ENCODE data around the gene MAPK10. TPM values are rescaled to one million over a fixed set of nuclear protein-coding genes. Genes with fewer than 3 reads are reported as not detected.
A peak's percentile ranks its signal among the peaks of the same experiment; 100 is the strongest.

The MAPK10 gene
- total and polyA plus RNA-seq, 2 experiments from 2014 or later, result 3.6 to 8.1 TPM

- Mint-ChIP-seq H3K36me3 (ENCODE audit: low read depth) (no peaks in the 10 kb centered on the region), H3K9me3 (no peaks in the 10 kb centered on the region), H3K27ac (no peak overlapping the region), H3K27me3 (ENCODE audit: insufficient read depth, low read depth, poor library complexity) (no peaks in the 10 kb centered on the region), H3K4me3 (no peak overlapping the region), H3K4me1 (peaks cover 7% of the 10 kb centered on the region)
- DNase-seq (ENCODE audit: low spot score) (no peak), ATAC-seq (no peak)
- Histone ChIP-seq H3K4me1 (ENCODE audit: insufficient read depth) (no peaks in the 10 kb centered on the region), H3K9me2 (ENCODE audit: insufficient read depth) (no peaks in the 10 kb centered on the region), H4K20me1 (replicated peaks; ENCODE audit: insufficient read depth) (no peaks in the 10 kb centered on the region), H3K27me3 (ENCODE audit: insufficient read depth) (no peaks in the 10 kb centered on the region), H3K4me2 (no peak overlapping the region), H3K27ac (ENCODE audit: low read depth) (no peak overlapping the region), H3K4me3 (no peak overlapping the region), H3K36me3 (ENCODE audit: insufficient read depth) (no peaks in the 10 kb centered on the region), H3K79me2 (replicated peaks; ENCODE audit: insufficient read depth) (no peaks in the 10 kb centered on the region), H2AFZ (no peak overlapping the region), H3F3A (replicated peaks; ENCODE audit: low read depth) (no peaks in the 10 kb centered on the region)
- TF ChIP-seq CREB1 (CRISPR knock-in tag; IDR thresholded peaks at IDR 0.05; ENCODE audit: low read depth) (no peak), REST (IDR thresholded peaks at IDR 0.05; ENCODE audit: unreplicated experiment) (no peak), EZH2phosphoT487 (IDR thresholded peaks at IDR 0.05; ENCODE audit: unreplicated experiment) (no peak), EZH2 (IDR thresholded peaks at IDR 0.05; ENCODE audit: low read depth, unreplicated experiment) (no peak), ETS1 (IDR thresholded peaks at IDR 0.05) (no peak), NANOG (IDR thresholded peaks at IDR 0.05; ENCODE audit: borderline replicate concordance) (no peak)
Observed at GRCh38 chr4:86159216-86159615, 200.6 kb downstream of the MAPK10 start.

GRCh38 chr4:86156531-86156930 lies 203.3 kb downstream of the MAPK10 start:
- H3F3A ChIP-seq (replicated peaks; ENCODE audit: low read depth), result no peaks in the 10 kb centered on the region
- Mint-ChIP-seq H3K36me3 (ENCODE audit: low read depth) (no peaks in the 10 kb centered on the region), H3K4me3 (no peak overlapping the region), H3K27ac (0 out of 2 replicates have a peak overlapping the region, but pooled peaks have one; percentile 43), H3K9me3 (no peaks in the 10 kb centered on the region), H3K27me3 (ENCODE audit: insufficient read depth, low read depth, poor library complexity) (no peaks in the 10 kb centered on the region), H3K4me1 (peaks cover 3% of the 10 kb centered on the region; the same call in 2 of the 3 replicates)
- H4K20me1 ChIP-seq (replicated peaks; ENCODE audit: insufficient read depth), result no peaks in the 10 kb centered on the region
- TF ChIP-seq JUNB (IDR thresholded peaks at IDR 0.05; ENCODE audit: unreplicated experiment) (no peak), EZH2 (IDR thresholded peaks at IDR 0.05; ENCODE audit: low read depth, unreplicated experiment) (no peak), EZH2phosphoT487 (IDR thresholded peaks at IDR 0.05; ENCODE audit: unreplicated experiment) (no peak)
- no peaks in the 10 kb centered on the region for H3K79me2 ChIP-seq (replicated peaks; ENCODE audit: insufficient read depth)
- no peaks in the 10 kb centered on the region for H3K9me2 ChIP-seq (ENCODE audit: insufficient read depth)
- H3K4me3 ChIP-seq, result no peak overlapping the region
- no peak overlapping the region for H2AFZ ChIP-seq
- no peaks in the 10 kb centered on the region for H3K4me1 ChIP-seq (ENCODE audit: insufficient read depth)
- no peaks in the 10 kb centered on the region for H3K27me3 ChIP-seq (ENCODE audit: insufficient read depth)
- no peak overlapping the region for H3K4me2 ChIP-seq
- no peaks in the 10 kb centered on the region for H3K36me3 ChIP-seq (ENCODE audit: insufficient read depth)
- DNase-seq (ENCODE audit: low spot score), result no peak
- ATAC-seq, result no peak
- no peak overlapping the region for H3K27ac ChIP-seq (ENCODE audit: low read depth)

All from GM23338 (cell line).